Astrocyte (in vitro differentiated cells and primary cell): ENCODE results near the gene TLR6. TPM values are rescaled to one million over a fixed set of nuclear protein-coding genes. Genes with fewer than 3 reads are reported as not detected.

Experiments
- DNase-seq: peaks from one replicate; pipeline ENCODE4 v3.0.0-alpha.2; 2010; ENCODE audit warnings: low read depth
- FAIRE-seq: peaks from 2 replicates; lab custom pipeline; 2011; peaks lifted over from hg19 to GRCh38; lab: Jason Lieb, UNC
- H2AFZ ChIP-seq: 2 replicates; pipeline ENCODE4 v1.6.0; 2012; ENCODE audit warnings: low read depth, low read length, inconsistent platforms
- H3K27ac ChIP-seq: 2 replicates; pipeline ENCODE4 v1.5.1; 2011; ENCODE audit warnings: low read depth, low read length, inconsistent platforms
- H3K27me3 ChIP-seq: 2 replicates; pipeline ENCODE4 v1.6.0; 2011; ENCODE audit warnings: low read length, inconsistent platforms; ENCODE audit not compliant: insufficient read depth
- H3K36me3 ChIP-seq: 2 replicates; pipeline ENCODE4 v1.5.1; 2011; ENCODE audit warnings: low read length, inconsistent platforms; ENCODE audit not compliant: insufficient read depth
- H3K4me1 ChIP-seq: 2 replicates; pipeline ENCODE4 v1.5.1; 2011; ENCODE audit warnings: low read length, inconsistent platforms; ENCODE audit not compliant: insufficient read depth
- H3K4me2 ChIP-seq: 2 replicates; pipeline ENCODE4 v1.6.0; 2012; ENCODE audit warnings: low read length, inconsistent platforms
- H3K4me3 ChIP-seq: 2 replicates; pipeline ENCODE4 v1.5.1; 2011; ENCODE audit warnings: low read depth, mild to moderate bottlenecking, low read length, inconsistent platforms; ENCODE audit not compliant: insufficient read depth
- H3K79me2 ChIP-seq: 2 replicates; pipeline ENCODE4 v1.6.0; 2012; ENCODE audit warnings: mild to moderate bottlenecking, low read length, inconsistent platforms; ENCODE audit not compliant: insufficient read depth
- H3K9ac ChIP-seq: 2 replicates; pipeline ENCODE4 v1.6.0; 2012; ENCODE audit warnings: mild to moderate bottlenecking, low read length, inconsistent platforms
- H3K9me3 ChIP-seq: 2 replicates; pipeline ENCODE4 v1.5.1; 2012; ENCODE audit warnings: low read depth, mild to moderate bottlenecking, low read length, inconsistent platforms; ENCODE audit not compliant: insufficient read depth
- H4K20me1 ChIP-seq: 2 replicates; pipeline ENCODE4 v1.6.0; 2012; ENCODE audit warnings: low read length, inconsistent platforms; ENCODE audit not compliant: insufficient read depth
- H3K27ac Mint-ChIP-seq: one replicate; pipeline ENCODE4 v1.8.0; 2021; ENCODE audit warnings: mild to moderate bottlenecking, mixed read lengths; ENCODE audit not compliant: unreplicated experiment
- H3K27me3 Mint-ChIP-seq: one replicate; pipeline ENCODE4 v1.8.0; 2021; ENCODE audit warnings: low read depth, mixed read lengths; ENCODE audit not compliant: unreplicated experiment
- H3K36me3 Mint-ChIP-seq: one replicate; pipeline ENCODE4 v1.8.0; 2021; ENCODE audit warnings: low read depth, mixed read lengths; ENCODE audit not compliant: unreplicated experiment
- H3K4me1 Mint-ChIP-seq: one replicate; pipeline ENCODE4 v1.8.0; 2021; ENCODE audit warnings: low read depth, mixed read lengths; ENCODE audit not compliant: unreplicated experiment
- H3K4me3 Mint-ChIP-seq: one replicate; pipeline ENCODE4 v1.8.0; 2021; ENCODE audit warnings: mild to moderate bottlenecking, moderate library complexity, mixed read lengths; ENCODE audit not compliant: unreplicated experiment
- H3K9me3 Mint-ChIP-seq: one replicate; pipeline ENCODE4 v1.8.0; 2021; ENCODE audit warnings: mild to moderate bottlenecking, mixed read lengths; ENCODE audit not compliant: unreplicated experiment
- CTCF ChIP-seq: IDR thresholded peaks from 2 replicates; pipeline ENCODE4 v1.5.1; 2011; ENCODE audit warnings: low read depth, mild to moderate bottlenecking, inconsistent platforms, low read length, moderate library complexity; ENCODE audit not compliant: insufficient read depth
- EZH2 ChIP-seq: IDR thresholded peaks from 2 replicates; pipeline ENCODE4 v1.6.1; 2012; ENCODE audit warnings: mild to moderate bottlenecking, low read length, inconsistent platforms; ENCODE audit not compliant: insufficient read depth
- total RNA-seq: library from RNA; stranded (reverse); gene quantifications from 2 replicates; pipeline ENCODE4 v1.2.1, GENCODE V29; 2021

Gene TLR6
- total RNA-seq, 1 donor from 2014 or later, result 3.8 TPM

- FAIRE-seq (no peak), DNase-seq (no peak)
- H3K27me3 Mint-ChIP-seq, result no peaks in the 10 kb centered on the region
- Histone ChIP-seq H4K20me1 (peaks cover 55% of the 10 kb centered on the region), H3K36me3 (peaks cover 63% of the 10 kb centered on the region), H3K27ac (no peak overlapping the region), H3K9ac (no peak overlapping the region), H2AFZ (no peak overlapping the region), H3K9me3 (no peaks in the 10 kb centered on the region), H3K4me2 (no peak overlapping the region), H3K79me2 (peaks cover 5% of the 10 kb centered on the region), H3K4me1 (no peaks in the 10 kb centered on the region), H3K27me3 (no peaks in the 10 kb centered on the region), H3K4me3 (no peak overlapping the region)
- TF ChIP-seq EZH2, result no peak
- TF ChIP-seq CTCF, result no peak
- no peaks in the 10 kb centered on the region for H3K9me3 Mint-ChIP-seq
- H3K4me1 Mint-ChIP-seq, result peaks cover 3% of the 10 kb centered on the region
- no peak overlapping the region for H3K4me3 Mint-ChIP-seq
- H3K27ac Mint-ChIP-seq, result no peak overlapping the region
- peaks cover 26% of the 10 kb centered on the region for H3K36me3 Mint-ChIP-seq
These were observed 45.6 kb upstream of the TLR6 start for GRCh38 chr4:38902221-38902620.

- no peak for DNase-seq
- Histone ChIP-seq H3K79me2 (peaks cover 27% of the 10 kb centered on the region), H3K36me3 (peaks cover 69% of the 10 kb centered on the region), H4K20me1 (peaks cover 65% of the 10 kb centered on the region), H3K27ac (no peak overlapping the region), H3K4me2 (no peak overlapping the region), H3K27me3 (no peaks in the 10 kb centered on the region), H3K4me1 (peaks cover 7% of the 10 kb centered on the region), H2AFZ (no peak overlapping the region), H3K9ac (no peak overlapping the region), H3K4me3 (no peak overlapping the region), H3K9me3 (no peaks in the 10 kb centered on the region)
- TF ChIP-seq EZH2, result no peak
- no peak for TF ChIP-seq CTCF
- no peak for FAIRE-seq
- Mint-ChIP-seq H3K36me3 (peaks cover 30% of the 10 kb centered on the region), H3K27me3 (no peaks in the 10 kb centered on the region), H3K27ac (no peak overlapping the region), H3K4me3 (no peak overlapping the region), H3K4me1 (peaks cover 18% of the 10 kb centered on the region), H3K9me3 (no peaks in the 10 kb centered on the region)
These were observed 41.6 kb upstream of the TLR6 start for GRCh38 chr4:38898245-38898644.

- TF ChIP-seq EZH2 (no peak), CTCF (no peak)
- peak overlapping the region; percentile 83 for H3K27ac Mint-ChIP-seq
- DNase-seq, result no peak
These were observed 40.3 kb upstream of the TLR6 start for GRCh38 chr4:38896940-38897339.

More at GRCh38 chr4:38896940-38897339, 40.3 kb upstream of the TLR6 start:
- H3K4me3 Mint-ChIP-seq, result no peak overlapping the region
- Histone ChIP-seq H3K9me3 (no peaks in the 10 kb centered on the region), H4K20me1 (peaks cover 59% of the 10 kb centered on the region), H3K9ac (no peak overlapping the region), H2AFZ (no peak overlapping the region), H3K27me3 (no peaks in the 10 kb centered on the region), H3K4me2 (no peak overlapping the region), H3K36me3 (peaks cover 69% of the 10 kb centered on the region), H3K4me3 (no peak overlapping the region), H3K4me1 (peaks cover 7% of the 10 kb centered on the region), H3K79me2 (peaks cover 30% of the 10 kb centered on the region), H3K27ac (peak overlapping the region; percentile 25)
- H3K27me3 Mint-ChIP-seq, result no peaks in the 10 kb centered on the region
- H3K4me1 Mint-ChIP-seq, result peaks cover 21% of the 10 kb centered on the region
- peaks cover 30% of the 10 kb centered on the region for H3K36me3 Mint-ChIP-seq
- H3K9me3 Mint-ChIP-seq, result no peaks in the 10 kb centered on the region
- no peak for FAIRE-seq
